ENCODE data around the gene MAP3K5. TPM values are rescaled to one million over a fixed set of nuclear protein-coding genes. Genes with fewer than 3 reads are reported as not detected.

Gene MAP3K5
- total RNA-seq, 1 experiment from 2014 or later = 8.1 TPM

GRCh38 chr6:136563386-136564152 lies 228.7 kb downstream of the MAP3K5 start:
- TF ChIP-seq, protein P1, sequence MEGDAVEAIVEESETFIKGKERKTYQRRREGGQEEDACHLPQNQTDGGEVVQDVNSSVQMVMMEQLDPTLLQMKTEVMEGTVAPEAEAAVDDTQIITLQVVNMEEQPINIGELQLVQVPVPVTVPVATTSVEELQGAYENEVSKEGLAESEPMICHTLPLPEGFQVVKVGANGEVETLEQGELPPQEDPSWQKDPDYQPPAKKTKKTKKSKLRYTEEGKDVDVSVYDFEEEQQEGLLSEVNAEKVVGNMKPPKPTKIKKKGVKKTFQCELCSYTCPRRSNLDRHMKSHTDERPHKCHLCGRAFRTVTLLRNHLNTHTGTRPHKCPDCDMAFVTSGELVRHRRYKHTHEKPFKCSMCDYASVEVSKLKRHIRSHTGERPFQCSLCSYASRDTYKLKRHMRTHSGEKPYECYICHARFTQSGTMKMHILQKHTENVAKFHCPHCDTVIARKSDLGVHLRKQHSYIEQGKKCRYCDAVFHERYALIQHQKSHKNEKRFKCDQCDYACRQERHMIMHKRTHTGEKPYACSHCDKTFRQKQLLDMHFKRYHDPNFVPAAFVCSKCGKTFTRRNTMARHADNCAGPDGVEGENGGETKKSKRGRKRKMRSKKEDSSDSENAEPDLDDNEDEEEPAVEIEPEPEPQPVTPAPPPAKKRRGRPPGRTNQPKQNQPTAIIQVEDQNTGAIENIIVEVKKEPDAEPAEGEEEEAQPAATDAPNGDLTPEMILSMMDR (IDR thresholded peaks at IDR 0.05) = no peak
- TF ChIP-seq, protein P2, sequence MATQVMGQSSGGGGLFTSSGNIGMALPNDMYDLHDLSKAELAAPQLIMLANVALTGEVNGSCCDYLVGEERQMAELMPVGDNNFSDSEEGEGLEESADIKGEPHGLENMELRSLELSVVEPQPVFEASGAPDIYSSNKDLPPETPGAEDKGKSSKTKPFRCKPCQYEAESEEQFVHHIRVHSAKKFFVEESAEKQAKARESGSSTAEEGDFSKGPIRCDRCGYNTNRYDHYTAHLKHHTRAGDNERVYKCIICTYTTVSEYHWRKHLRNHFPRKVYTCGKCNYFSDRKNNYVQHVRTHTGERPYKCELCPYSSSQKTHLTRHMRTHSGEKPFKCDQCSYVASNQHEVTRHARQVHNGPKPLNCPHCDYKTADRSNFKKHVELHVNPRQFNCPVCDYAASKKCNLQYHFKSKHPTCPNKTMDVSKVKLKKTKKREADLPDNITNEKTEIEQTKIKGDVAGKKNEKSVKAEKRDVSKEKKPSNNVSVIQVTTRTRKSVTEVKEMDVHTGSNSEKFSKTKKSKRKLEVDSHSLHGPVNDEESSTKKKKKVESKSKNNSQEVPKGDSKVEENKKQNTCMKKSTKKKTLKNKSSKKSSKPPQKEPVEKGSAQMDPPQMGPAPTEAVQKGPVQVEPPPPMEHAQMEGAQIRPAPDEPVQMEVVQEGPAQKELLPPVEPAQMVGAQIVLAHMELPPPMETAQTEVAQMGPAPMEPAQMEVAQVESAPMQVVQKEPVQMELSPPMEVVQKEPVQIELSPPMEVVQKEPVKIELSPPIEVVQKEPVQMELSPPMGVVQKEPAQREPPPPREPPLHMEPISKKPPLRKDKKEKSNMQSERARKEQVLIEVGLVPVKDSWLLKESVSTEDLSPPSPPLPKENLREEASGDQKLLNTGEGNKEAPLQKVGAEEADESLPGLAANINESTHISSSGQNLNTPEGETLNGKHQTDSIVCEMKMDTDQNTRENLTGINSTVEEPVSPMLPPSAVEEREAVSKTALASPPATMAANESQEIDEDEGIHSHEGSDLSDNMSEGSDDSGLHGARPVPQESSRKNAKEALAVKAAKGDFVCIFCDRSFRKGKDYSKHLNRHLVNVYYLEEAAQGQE (IDR thresholded peaks at IDR 0.05; ENCODE audit: insufficient read depth in 1 of 2, low read depth in 2 of 2, low read length in 1 of 2) = no peak
- TF ChIP-seq POLR2AphosphoS5 (IDR thresholded peaks at IDR 0.05; ENCODE audit: low read depth, low read length) (no peak), TCF7L2 (IDR thresholded peaks at IDR 0.05; ENCODE audit: low read depth, low read length) (no peak), SIN3A (IDR thresholded peaks at IDR 0.05; ENCODE audit: borderline replicate concordance, insufficient read depth, low read depth, low read length) (no peak)
- no peaks in the 10 kb centered on the region for H3K9me3 ChIP-seq (ENCODE audit: control insufficient read depth, insufficient read depth, low read depth, low read length)
- ATAC-seq (no peak), DNase-seq (ENCODE audit: low read depth, low spot score) (no peak)
- no peak overlapping the region for H3K4me3 ChIP-seq (ENCODE audit: low read depth in 2 of 2, low read length in 2 of 2)
- ChIA-PET POLR2A (interaction anchor here (0.5 kb wide), 1 partner anchor 22 kb away, joined by 4 read pairs; no protein-coding TSS in a partner anchor), CTCF (no interaction called here)
- H3K36me3 ChIP-seq (ENCODE audit: control insufficient read depth, insufficient read depth, low read length) = no peaks in the 10 kb centered on the region; the same call in 1 of the 2 replicates
- no TSS peak for BruUV-seq (replicated peaks)
- intact Hi-C loops (cut with micrococcal nuclease; ENCODE audit: unreplicated experiment) = no loop called here
- in situ Hi-C loops (cut with HindIII; ENCODE audit: low pct_unique_long_range_greater_than_20kb, low sequenced_read_pairs) = no loop called here
- no peak overlapping the region for H3K27ac ChIP-seq (ENCODE audit: low read length)
- no peaks in the 10 kb centered on the region for H3K27me3 ChIP-seq (ENCODE audit: control insufficient read depth, insufficient read depth, low read length)
- no peaks in the 10 kb centered on the region for H3K4me1 ChIP-seq (ENCODE audit: control insufficient read depth, insufficient read depth, low read length)

DNA sequence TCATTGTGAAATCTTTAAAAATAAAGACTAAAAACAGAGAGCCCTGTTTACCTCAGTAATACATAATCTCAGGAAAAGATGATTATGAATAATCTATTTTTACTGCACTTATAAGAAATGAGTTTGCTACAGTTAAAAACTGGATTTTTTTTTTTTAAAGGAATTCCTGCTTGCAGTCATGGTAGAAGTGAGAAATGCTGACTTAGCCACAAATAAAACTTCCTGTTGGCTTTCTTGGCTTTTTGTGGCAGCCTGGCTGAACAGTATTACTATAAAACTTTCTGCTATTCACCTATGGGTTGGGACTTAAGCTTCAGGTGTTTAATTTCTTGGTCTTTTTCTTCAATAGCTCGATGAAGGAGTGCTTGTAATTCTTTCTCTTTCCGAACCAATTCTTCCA lies 230.1 kb downstream of the MAP3K5 start:
- BruUV-seq (replicated peaks) = no TSS peak
- ChIA-PET POLR2A (interaction anchor here (0.6 kb wide), 1 partner anchor 304 kb away, joined by 4 read pairs; no protein-coding TSS in a partner anchor), CTCF (interaction anchor here (0.6 to 0.7 kb wide), 2 partner anchors 230 to 1100 kb away, joined by 4 read pairs; partner anchors contain the start of gene MAP3K5)
- Histone ChIP-seq H3K4me3 (ENCODE audit: low read depth in 2 of 2, low read length in 2 of 2) (no peak overlapping the region), H3K27ac (ENCODE audit: low read length) (no peak overlapping the region), H3K36me3 (ENCODE audit: control insufficient read depth, insufficient read depth, low read length) (no peaks in the 10 kb centered on the region), H3K4me1 (ENCODE audit: control insufficient read depth, insufficient read depth, low read length) (no peaks in the 10 kb centered on the region), H3K27me3 (ENCODE audit: control insufficient read depth, insufficient read depth, low read length) (no peaks in the 10 kb centered on the region), H3K9me3 (ENCODE audit: control insufficient read depth, insufficient read depth, low read depth, low read length) (no peaks in the 10 kb centered on the region)
- TF ChIP-seq, protein P1 (IDR thresholded peaks at IDR 0.05) = no peak
- TF ChIP-seq SIN3A (IDR thresholded peaks at IDR 0.05; ENCODE audit: borderline replicate concordance, insufficient read depth, low read depth, low read length) (no peak), TCF7L2 (IDR thresholded peaks at IDR 0.05; ENCODE audit: low read depth, low read length) (no peak), POLR2AphosphoS5 (IDR thresholded peaks at IDR 0.05; ENCODE audit: low read depth, low read length) (no peak)
- TF ChIP-seq, protein P2 (IDR thresholded peaks at IDR 0.05; ENCODE audit: insufficient read depth in 1 of 2, low read depth in 2 of 2, low read length in 1 of 2) = no peak
- DNase-seq (ENCODE audit: low read depth, low spot score) (no peak), ATAC-seq (no peak)
- in situ Hi-C loops (cut with HindIII; ENCODE audit: low pct_unique_long_range_greater_than_20kb, low sequenced_read_pairs) (no loop called here), intact Hi-C loops (cut with micrococcal nuclease; ENCODE audit: unreplicated experiment) (no loop called here)

All from Panc1 (cell line).